CD4-positive, alpha-beta T cell treated with Interferon gamma for 1 hour (primary cell): ENCODE measurements around the gene ACVR1.

Experiments
- DNase-seq: peaks from one replicate; pipeline ENCODE4 v3.0.0-alpha.2; 2020

The ACVR1 gene

DNA sequence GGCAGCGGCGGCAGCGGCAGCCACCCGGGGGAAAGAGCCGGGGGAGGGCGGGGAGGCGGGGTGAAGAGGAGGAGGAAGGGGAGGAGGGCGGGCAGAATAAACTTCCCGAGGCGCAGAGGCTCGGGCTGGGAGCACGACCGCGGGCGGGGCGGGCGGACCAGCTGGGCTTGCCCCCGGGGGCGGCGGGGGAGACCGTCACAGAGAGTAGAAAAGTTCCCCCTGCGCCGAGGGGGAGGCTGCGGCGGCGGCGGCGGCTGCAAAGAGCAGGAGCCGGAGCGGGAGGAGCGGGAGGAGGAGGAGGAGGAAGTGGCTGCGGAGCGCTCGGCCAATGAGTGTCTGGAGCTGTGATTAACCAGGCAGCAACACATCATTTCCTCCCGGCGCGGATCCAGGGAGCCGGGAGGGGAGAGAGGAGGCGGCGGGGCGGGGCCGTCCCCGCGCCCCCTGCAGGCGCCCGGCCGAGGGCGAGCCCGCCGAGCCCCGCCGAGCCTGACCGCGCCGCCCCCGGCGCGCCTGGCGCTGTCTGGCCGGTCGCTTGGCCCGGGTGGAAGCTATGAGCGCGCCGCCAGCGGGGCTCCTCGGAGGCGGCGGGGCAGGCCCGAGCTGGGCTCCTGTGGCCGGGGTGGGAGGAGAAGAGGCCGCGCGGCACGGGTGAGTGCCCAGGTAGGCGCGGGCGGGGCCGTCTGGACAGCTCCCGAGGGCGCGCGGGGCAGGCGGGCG lies at the start of gene ACVR1:
TSS of gene ACVR1 (minus strand) at position 265 of the 720 bp plus-strand sequence. CDS start 76,837 bp downstream, outside the sequence.
- DNase-seq, result peak; percentile 83

DNA sequence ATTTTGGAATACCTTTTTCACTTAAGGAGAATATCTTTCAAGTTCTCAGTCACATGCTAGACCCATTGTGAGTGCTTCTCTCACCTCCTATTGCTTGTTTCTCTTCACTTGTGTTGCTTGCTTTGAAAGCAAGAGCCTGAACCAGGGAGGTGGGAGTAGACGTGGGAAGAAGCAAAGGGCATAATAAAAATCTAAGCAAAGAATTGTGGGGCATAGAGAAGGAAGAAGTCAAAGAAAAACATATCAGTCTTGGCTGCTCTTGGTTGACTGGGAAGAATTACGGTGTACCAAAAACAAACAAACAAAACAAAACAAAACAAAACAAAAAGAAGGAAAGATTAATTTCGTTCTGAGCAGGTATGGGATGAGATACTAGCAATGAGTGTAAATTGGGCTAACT lies 48.9 kb upstream of the ACVR1 start:
- DNase-seq, result no peak

DNA sequence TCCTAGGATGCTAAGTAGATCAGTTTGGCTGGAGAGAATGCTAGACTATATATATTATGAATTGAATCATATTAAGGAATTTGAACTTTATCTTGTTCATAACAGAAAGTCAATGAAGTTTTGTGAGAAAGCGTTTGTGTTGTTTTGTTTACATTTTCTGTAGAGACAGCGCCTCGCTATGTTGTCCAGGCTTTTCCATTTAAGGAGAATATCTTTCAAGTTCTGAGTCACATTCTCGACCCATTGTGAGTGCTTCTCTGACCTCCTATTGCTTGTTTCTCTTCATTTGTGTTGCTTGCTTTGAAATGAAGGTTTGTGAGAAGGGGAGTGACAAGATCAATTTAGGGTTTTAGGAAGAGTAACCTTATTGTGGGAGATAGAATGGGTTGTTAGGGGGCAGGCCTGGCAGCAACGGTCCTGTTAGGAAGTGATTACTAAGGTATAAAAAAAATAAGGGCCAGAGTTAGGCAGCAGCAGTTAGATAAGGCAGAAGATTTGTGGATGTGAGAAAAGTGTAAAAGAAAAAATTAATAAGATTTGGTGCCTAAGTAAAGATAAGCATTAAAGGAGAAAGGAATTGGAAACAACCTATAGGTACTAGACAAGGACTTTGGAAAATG lies 47.6 kb upstream of the ACVR1 start:
- DNase-seq, result no peak

DNA sequence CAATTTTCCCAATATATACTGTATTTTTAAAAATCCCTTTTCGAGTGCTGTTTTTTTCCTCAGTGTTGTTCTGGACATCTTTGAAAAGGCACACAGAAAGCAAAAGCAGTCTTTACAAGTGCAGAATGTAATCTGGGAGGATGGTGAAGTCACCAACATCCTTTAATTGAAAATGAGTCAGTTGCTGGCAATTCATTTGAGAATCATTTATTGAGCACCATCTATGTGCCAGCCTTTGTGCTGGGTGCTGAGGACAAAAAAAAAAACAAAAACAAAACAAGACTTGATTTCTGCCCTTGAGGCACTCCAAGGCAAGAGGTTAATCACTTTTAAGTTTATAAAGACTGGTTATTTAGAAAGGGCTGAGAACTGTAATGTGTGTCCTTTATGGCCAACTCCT lies 46.7 kb upstream of the ACVR1 start:
- no peak for DNase-seq

DNA sequence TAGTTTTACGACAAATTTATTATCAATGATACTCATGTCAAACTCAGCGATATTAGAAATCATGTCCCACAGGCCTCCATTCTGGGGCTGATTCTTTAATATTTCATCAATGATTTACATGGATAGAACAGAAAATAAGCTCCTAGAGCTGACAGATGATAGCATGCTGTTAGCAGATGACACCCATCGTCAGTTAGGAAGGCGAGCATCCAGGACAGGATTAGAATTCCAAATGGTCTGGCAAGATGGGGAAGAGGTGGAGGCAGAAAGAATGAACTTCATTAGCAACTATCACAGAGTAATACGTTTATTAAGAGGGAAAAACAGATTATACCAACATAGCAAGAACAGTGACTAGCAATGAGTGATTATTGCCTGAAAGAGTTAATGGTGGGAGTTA lies 46.2 kb upstream of the ACVR1 start:
- no peak for DNase-seq

DNA sequence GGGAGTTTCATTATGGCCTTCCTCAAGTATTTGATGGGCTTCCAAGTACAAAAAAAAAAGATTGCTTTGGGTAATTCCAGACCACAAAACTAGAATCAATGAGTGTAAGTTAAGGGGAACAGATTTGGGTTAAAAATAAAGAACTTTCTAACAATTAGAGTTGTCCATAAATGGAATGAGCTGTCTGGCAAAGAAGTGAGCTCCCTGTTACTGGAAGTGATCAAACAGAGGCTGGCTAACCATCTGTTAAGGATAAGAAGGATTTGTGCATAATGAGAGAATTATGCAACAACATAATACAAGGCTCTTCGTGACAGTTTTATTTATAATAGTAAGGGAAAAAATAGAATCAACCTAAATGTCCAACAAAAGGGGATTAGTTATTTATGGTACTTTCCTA lies 44.6 kb upstream of the ACVR1 start:
- DNase-seq, result no peak

DNA sequence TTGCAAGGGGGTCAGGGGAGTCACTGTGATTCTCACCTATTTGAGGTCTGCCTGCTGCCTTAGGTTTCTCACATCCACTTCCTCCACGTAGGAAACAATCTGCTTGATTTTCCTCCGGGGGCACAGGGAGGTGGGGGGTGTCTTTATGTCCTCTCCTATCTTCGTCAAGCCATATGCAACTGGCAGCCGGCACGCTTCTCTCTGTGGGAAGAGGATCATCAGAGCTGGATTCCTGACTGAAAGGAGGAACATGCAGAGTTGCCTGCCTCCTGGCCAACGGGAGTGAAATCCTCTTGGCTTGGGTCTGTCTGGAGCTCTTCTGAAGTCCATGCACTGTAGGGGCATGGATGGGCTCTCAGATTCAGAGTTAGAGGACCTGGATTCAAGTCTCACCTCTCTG lies 43.1 kb upstream of the ACVR1 start:
- no peak for DNase-seq

DNA sequence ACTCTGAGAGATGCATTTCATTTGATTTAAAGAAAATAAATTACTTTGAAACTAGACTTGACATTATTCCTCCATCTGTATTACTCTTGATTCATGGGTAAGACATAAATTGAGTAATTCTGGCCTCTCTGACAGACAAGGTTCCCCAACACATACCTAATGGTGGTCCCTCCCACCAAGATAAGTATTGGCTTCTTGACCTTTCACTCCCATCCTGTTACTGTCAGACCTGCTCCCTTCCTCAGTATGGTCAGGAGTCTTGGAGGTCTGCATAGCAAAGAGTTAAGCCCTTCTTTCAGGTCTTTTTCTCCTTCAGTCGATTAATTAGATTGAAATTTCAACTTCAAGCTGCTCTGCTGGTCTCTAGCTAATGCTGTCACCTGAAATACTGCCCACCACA lies 42.2 kb upstream of the ACVR1 start:
- no peak for DNase-seq

DNA sequence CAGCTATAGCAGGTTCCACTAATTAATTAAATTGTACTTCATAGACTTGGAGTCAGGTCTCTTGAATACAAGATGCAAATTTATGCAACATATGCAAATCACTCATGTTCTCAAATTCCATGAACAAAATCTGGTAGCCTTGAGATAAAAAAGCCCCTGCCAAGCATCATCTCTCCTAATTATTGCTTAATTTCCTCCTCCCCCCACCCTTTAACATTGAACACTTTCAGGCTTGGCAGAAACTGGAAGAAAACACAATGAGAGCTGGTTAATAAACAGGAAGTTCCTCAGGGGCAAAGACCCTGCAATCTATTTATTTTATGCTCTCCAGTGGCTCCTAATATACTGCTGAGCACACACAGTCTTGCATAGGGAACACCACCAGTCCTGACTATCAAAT lies 35.6 kb upstream of the ACVR1 start:
- DNase-seq, result no peak

DNA sequence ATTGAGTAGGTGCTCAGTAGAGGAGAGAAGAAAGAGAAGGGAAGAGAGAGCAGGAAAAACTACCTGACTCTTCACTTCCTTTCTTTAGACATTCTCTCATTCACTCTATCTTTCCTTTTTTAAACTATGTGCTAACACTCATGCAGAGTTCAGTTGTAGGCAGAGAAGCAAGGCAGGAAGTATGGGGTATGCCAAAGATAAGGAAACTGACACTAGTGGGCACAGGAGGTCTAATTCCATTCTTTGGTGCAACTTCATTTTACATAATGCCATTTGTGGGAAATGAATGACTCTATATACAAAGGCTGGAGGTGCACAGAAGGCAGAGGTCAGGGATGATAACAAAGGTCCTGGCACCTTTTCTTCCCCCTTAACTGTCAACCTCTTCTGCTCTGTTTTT lies 35.1 kb upstream of the ACVR1 start:
- no peak for DNase-seq

DNA sequence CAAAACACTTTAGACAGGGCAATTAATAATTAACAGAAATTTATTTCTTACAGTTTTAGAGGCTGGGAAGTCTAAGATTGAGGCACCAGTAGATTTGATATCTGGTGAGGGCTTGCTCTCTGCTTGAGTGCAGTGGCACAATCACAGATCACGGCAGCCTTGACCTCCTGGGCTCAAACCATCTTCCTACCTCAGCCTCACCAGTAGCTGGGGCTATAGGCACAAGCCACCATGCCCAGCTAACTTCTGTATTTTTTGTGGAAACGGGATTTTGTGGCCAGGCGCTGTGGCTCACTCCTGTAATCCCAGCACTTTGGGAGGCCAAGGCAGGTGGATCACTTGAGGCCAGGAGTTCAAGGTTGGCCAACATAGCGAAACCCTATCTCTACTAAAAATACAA lies 29.0 kb upstream of the ACVR1 start:
- DNase-seq, result no peak

DNA sequence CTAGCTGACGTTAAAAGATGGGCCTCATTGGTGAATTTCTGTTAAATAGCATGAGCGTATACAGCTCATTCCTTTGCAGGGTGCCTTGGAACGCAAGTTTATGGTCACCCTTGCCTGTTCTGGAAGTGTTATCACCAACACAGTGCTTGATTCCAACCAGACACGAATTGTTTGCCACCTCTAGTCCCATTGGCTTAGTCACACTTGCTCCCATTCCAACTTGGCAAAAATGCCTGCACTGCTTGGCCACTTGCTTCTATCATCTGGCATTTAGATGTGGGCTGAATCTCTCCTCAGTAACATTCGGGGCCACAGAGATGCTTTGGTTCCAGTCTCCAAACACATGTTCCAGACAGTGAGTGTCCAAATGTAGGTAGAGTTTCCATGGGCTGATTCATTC lies 27.5 kb upstream of the ACVR1 start:
- DNase-seq, result no peak

DNA sequence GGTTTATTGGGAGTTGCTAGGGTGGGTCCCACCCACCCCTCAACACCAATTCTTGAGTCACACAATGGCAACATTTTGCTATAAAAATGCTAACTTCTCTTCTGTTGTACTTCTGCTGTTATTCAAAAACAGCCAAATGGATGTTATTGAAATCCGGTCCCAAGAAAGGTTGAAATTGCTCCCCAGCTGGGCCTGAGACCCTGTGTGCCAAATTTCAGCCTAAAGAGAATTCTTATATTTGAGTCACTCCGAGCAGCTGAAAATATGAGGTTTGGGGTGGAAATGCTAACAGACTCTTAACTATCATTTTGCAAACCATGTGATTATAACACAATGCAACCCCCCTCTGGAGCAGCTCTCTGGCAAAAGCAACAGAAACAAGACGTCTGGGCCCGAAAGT lies 27.0 kb upstream of the ACVR1 start:
- no peak for DNase-seq

DNA sequence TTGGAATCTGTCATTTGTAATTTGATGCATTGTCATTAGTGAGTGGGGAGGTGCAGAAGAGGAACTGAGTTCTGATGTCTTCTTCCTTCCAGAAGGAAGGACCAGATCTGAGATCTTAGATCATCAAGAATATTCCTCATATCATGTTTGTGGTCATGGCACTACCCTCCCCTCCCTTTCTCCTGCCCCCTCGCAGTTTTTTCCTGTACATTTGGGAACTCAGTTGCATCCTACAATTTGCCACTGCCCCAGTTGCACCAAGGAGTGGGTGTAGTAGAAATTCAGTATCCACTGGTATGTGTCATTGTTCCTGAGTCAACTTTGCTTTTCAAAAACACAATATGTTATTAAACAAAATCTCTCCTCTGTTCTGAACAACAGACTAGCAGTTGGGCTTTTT lies 26.6 kb upstream of the ACVR1 start:
- no peak for DNase-seq

DNA sequence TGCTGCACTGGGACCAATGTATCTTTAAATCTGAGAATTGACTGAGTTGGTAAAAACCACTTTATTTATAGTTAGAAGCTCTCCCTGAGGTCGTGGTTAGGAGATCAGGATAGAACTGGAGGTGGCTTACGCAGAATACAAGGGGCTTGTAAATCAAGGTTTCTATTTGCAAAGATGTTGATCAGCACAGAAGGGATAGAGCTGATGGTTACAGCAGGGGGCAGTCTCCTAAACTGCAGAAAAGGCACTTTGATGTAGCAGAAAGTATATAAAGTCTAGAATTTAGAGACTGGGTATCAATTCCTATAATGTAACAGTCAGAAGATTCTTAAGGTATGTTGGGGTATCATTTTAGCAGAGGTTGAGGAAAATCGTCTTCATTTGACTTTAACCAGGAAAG lies 25.2 kb upstream of the ACVR1 start:
- DNase-seq, result no peak

DNA sequence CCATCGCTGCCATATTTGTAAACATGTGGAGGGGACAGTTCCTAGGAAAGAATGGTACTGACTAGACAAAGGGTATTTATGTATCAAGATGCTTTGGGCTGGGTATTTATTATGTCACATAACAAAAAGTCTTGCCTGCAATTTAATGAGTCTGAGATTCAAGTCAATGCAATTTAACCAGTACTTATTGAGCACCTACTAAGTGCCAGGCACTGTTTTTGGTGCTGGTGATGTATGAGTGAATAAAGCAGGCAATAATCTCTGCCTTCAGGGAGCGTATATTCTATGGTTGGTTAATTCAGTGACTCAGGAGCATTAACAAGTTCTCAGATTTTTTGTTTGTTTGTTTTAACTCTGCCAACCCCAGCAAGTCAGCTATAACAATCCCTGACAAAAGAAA lies 24.6 kb upstream of the ACVR1 start:
- no peak for DNase-seq

DNA sequence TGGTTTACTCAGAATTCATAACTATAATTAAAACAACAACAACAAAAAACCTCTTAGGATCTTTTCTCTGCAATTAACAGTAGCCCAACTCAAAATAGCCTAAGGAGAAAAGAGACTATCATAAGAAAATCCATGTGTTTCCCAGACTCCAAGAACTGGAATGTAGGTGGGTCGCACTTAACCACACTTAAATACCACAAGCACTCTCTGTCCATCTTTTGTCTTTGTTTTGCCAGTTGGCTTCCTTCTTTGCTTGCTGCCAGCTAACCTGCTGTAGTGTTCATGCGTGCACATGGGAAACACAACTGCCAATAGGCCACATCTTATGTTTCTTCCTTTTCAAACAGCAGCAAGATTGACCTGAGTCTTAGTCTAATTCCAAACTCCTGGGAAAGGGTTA lies 24.1 kb upstream of the ACVR1 start:
- DNase-seq, result no peak

DNA sequence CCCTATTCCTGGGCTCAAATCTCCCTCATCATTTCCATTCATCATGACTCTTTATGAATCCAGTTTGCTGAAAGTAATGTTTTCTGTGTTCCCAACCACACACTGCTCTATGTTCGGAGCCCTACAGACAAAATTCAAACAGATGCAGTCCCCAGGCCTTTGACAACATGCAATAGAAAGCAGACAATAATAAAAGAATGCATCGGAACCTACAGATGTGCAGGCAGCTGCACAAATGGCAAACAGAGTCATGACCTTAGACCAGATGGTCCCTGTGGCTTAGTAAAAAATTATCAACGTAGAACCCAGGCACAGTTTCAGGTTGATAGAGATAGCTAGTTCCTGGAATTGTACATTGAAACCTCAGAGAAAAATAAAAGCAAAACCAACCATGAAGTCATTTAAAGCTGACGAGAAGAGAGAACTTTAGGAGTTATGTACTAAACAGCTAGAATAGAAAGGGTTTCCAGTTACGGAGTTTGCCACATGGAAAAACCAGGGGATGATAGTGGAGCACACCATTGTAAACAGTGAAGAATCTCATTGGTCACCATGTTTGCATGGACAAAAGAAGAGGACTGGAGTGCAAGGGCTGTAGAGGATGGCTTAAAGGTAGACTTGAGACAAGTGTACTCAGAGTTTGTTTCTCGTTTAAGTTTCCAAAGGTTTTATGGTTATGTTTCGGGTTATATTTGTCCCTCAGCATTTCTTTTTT lies 23.2 kb upstream of the ACVR1 start:
- DNase-seq, result no peak

DNA sequence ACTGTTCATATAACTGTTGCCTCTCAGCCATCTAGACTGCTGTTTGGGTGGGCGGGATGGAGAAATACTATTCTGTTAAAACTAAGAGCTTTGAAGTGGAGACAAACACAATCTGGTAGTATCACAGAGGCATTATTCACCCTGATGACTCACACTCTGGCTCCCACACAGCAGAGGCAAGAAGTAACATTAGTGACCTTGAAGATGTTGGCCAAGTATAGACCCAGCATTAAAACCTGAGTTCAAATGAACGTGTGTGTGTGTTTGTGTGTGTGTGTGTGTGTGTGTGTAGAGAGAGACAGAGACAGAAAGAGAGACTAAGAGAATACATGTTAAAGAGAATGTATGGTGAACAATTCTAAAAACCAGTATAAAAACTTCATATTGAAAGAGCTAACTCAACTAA lies 22.5 kb upstream of the ACVR1 start:
- no peak for DNase-seq

DNA sequence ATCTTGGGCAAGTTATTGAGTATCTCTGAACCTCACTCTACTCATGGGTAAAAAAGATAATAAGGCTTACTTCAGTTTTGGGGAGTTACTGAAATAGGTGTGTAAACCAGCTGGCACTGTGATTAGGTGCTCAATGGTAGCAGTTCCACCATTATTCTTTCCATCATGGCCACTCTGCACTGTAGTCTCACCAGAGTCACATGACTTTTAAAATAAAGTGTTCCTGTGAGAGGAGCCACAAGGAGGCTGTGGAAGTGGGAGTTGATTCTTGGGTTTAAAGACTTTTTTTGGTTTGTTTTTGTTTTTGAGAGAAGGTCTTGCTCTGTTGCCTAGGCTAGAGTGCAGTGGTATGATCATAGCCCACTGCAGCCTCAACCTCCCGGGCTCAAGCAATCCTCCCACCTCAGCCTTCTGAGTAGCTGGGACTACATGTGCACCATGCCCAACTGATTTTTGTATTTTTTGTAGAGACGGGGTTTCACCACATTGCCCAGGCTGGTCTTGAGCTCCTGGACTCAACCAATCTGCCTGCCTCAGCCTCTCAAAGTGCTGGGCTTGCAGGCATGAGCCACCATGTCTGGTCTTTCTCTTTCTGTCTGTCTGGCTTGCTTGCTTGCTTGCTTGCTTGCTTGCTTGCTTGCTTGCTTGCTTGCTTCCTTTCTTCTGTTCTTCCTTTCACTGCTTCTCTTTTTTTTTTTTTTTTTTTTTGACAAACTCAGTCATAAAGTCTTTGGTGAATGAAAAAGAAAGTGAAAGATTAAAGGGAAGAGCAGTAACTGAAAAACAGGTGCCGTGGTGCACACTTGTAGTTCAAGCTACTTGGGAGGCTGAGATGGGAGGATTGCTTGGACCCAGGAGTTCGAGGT lies 21.2 kb upstream of the ACVR1 start:
- DNase-seq, result peak; percentile 28

DNA sequence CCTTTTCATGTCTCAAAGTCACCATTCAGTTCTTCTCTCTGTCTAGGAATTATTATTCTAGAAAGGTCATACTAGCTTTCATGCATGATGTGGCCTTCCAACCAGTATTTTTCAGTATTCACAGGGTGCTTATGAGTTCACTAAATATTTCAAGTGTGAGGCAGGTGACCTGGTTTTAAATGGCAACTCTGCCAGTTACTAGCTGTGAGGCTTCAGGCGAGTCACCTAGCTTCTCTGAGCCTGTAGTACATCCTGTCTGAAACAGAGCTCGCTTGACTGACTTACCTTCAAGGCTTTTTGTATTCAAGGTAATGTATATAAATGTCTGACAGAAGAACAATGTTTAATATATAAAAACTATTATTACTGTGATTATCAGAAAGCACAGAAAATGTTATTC lies 19.4 kb upstream of the ACVR1 start:
- no peak for DNase-seq

DNA sequence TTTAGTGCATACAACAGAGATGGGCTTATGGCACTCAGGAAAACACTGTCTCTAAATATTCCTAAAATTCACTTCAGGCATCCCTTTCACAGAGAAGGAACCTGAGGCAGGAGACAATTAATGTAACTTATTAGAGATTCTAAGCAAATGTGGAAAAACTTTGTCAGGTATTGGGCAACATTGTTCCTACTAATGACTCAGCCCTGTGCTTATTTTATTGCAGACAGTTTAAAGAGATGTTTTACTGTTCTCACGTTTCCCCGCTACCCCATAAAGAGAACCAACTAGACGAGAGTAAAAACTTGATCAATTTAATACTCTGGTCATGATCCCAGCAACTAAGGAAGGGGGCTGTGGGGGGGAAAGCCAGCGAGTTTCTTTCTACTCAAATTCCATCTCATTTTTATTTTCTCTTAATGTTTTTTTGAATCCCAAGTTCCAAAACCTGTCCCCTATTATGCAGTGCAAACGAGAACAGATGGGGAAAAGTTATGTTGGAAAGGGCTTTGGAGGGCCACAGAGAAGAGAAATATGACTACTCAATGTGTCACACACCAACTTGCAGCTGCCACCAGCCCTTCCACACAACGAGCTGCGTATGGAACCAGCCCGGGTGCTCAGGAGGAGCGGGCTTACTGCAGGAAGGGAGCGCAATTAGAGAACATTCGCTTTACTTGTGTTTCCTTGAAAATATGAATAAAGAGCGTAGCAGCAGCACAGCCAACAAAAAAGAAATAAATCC lies 18.7 kb upstream of the ACVR1 start:
- no peak for DNase-seq

DNA sequence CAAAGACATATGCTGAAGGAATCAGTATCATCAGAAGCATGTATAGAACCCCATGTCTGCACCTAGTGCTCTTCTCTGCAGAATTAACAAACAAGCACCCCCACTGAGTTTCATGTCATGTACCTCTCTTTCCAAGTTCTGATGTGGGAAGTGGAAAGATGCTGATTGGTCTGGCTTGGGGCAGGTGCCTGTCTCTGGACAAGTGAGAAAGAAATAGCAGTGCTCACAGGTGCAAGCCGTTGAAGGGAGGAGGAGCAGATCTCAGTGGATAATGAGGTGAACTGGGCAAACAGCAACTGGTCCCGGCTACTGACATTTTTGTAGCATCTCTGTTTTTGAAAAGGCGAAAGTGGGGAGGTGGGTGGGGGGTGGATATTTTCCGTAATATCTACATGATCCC lies 17.5 kb upstream of the ACVR1 start:
- DNase-seq, result no peak
